Mesothelial cell of epicardium (in vitro differentiated cells): ENCODE results near the gene PHRF1. TPM values are rescaled to one million over a fixed set of nuclear protein-coding genes. Genes with fewer than 3 reads are reported as not detected.

Experiments
- DNase-seq, 2 experiments: peaks; one replicate each; pipeline ENCODE4 v3.0.0; 2021; ENCODE audit warnings: low spot score in 2 of 2; ENCODE audit not compliant: unreplicated experiment in 2 of 2
- H3K27ac Mint-ChIP-seq: 2 replicates; pipeline ENCODE4 v1.8.0; 2021; ENCODE audit warnings: mixed read lengths
- H3K27me3 Mint-ChIP-seq: 2 replicates; pipeline ENCODE4 v1.8.0; 2021; ENCODE audit warnings: low read depth, mixed read lengths
- H3K36me3 Mint-ChIP-seq: 2 replicates; pipeline ENCODE4 v1.8.0; 2021; ENCODE audit warnings: mixed read lengths
- H3K4me1 Mint-ChIP-seq: 2 replicates; pipeline ENCODE4 v1.8.0; 2021; ENCODE audit warnings: mixed read lengths
- H3K4me3 Mint-ChIP-seq: 2 replicates; pipeline ENCODE4 v1.8.0; 2021; ENCODE audit warnings: mild to moderate bottlenecking, moderate library complexity, mixed read lengths
- H3K9me3 Mint-ChIP-seq: 2 replicates; pipeline ENCODE4 v1.8.0; 2021; ENCODE audit warnings: mixed read lengths
- total RNA-seq: library from RNA; stranded (reverse); gene quantifications from 3 replicates; pipeline ENCODE4 v1.2.1, GENCODE V29; 2021
- TF ChIP-seq, protein P1 (sequence below): fragments of 200-600 bp; sonication (generic); IDR thresholded peaks from one replicate; pipeline ENCODE4 v1.5.0; 2021; ENCODE audit warnings: antibody characterized with exemption; ENCODE audit not compliant: unreplicated experiment

The PHRF1 gene
- total RNA-seq, 1 donor from 2014 or later: 51.1 TPM

- no peak overlapping the region for H3K27ac Mint-ChIP-seq
- peaks cover 14% of the 10 kb centered on the region for H3K27me3 Mint-ChIP-seq
- TF ChIP-seq, protein P1, sequence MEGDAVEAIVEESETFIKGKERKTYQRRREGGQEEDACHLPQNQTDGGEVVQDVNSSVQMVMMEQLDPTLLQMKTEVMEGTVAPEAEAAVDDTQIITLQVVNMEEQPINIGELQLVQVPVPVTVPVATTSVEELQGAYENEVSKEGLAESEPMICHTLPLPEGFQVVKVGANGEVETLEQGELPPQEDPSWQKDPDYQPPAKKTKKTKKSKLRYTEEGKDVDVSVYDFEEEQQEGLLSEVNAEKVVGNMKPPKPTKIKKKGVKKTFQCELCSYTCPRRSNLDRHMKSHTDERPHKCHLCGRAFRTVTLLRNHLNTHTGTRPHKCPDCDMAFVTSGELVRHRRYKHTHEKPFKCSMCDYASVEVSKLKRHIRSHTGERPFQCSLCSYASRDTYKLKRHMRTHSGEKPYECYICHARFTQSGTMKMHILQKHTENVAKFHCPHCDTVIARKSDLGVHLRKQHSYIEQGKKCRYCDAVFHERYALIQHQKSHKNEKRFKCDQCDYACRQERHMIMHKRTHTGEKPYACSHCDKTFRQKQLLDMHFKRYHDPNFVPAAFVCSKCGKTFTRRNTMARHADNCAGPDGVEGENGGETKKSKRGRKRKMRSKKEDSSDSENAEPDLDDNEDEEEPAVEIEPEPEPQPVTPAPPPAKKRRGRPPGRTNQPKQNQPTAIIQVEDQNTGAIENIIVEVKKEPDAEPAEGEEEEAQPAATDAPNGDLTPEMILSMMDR: no peak
- H3K9me3 Mint-ChIP-seq: no peaks in the 10 kb centered on the region
- H3K4me3 Mint-ChIP-seq: no peak overlapping the region
- no peaks in the 10 kb centered on the region for H3K36me3 Mint-ChIP-seq
- no peak for DNase-seq
- no peaks in the 10 kb centered on the region for H3K4me1 Mint-ChIP-seq
These were observed 25.1 kb upstream of the PHRF1 start for GRCh38 chr11:551131-551530.

- DNase-seq: no peak
These were observed 24.7 kb upstream of the PHRF1 start for GRCh38 chr11:551596-551995.

GRCh38 chr11:553083-553987 lies 22.9 kb upstream of the PHRF1 start:
- Mint-ChIP-seq H3K4me3 (no peak overlapping the region), H3K9me3 (no peaks in the 10 kb centered on the region), H3K4me1 (peaks cover 2% of the 10 kb centered on the region), H3K27me3 (peaks cover 36% of the 10 kb centered on the region), H3K36me3 (no peaks in the 10 kb centered on the region), H3K27ac (no peak overlapping the region)
- DNase-seq: no peak
- TF ChIP-seq, protein P1: no peak

More at GRCh38 chr11:551596-551995, 24.7 kb upstream of the PHRF1 start:
- Mint-ChIP-seq H3K27ac (no peak overlapping the region), H3K4me1 (no peaks in the 10 kb centered on the region), H3K36me3 (no peaks in the 10 kb centered on the region), H3K4me3 (no peak overlapping the region), H3K9me3 (no peaks in the 10 kb centered on the region), H3K27me3 (peaks cover 18% of the 10 kb centered on the region)
- TF ChIP-seq, protein P1: no peak

GRCh38 chr11:553988-554340 lies 22.3 kb upstream of the PHRF1 start:
- Mint-ChIP-seq H3K4me1 (peaks cover 2% of the 10 kb centered on the region), H3K27me3 (peaks cover 41% of the 10 kb centered on the region), H3K4me3 (no peak overlapping the region), H3K27ac (no peak overlapping the region), H3K36me3 (no peaks in the 10 kb centered on the region), H3K9me3 (no peaks in the 10 kb centered on the region)
- DNase-seq: no peak
- TF ChIP-seq, protein P1: no peak

GRCh38 chr11:554428-555226 lies 21.6 kb upstream of the PHRF1 start:
- DNase-seq: peak in 1 of 2 experiments; percentile 77
- H3K27ac Mint-ChIP-seq: no peak overlapping the region
- peaks cover 2% of the 10 kb centered on the region for H3K4me1 Mint-ChIP-seq
- H3K36me3 Mint-ChIP-seq: no peaks in the 10 kb centered on the region
- TF ChIP-seq, protein P1: peak; percentile 69
- no peaks in the 10 kb centered on the region for H3K9me3 Mint-ChIP-seq
- H3K4me3 Mint-ChIP-seq: peak overlapping the region; percentile 20
- H3K27me3 Mint-ChIP-seq: peaks cover 43% of the 10 kb centered on the region
